CD4-positive, alpha-beta T cell treated with Interleukin-15 for 4 hours (primary cell): Measurements from ENCODE around the gene SERPINB7.
"Not testable (repeated sequence)": the region's sequence is repeated elsewhere in the genome, so short reads cannot be mapped to it uniquely, and the experiment has no call there.

ENCODE experiments used
- DNase-seq: peaks from one replicate; pipeline ENCODE4 v3.0.0-alpha.2; 2020; ENCODE audit warnings: low spot score

SERPINB7 gene, protein sequence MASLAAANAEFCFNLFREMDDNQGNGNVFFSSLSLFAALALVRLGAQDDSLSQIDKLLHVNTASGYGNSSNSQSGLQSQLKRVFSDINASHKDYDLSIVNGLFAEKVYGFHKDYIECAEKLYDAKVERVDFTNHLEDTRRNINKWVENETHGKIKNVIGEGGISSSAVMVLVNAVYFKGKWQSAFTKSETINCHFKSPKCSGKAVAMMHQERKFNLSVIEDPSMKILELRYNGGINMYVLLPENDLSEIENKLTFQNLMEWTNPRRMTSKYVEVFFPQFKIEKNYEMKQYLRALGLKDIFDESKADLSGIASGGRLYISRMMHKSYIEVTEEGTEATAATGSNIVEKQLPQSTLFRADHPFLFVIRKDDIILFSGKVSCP

GRCh38 chr18:63775166-63775730 lies at the start of gene SERPINB7:
Gene SERPINB7, plus strand, starts transcription at chr18:63775418. Its CDS starts 6,955 bp downstream, at chr18:63782373.
- no peak for DNase-seq

GRCh38 chr18:63725682-63726480 lies 49.3 kb upstream of the SERPINB7 start:
- DNase-seq = no peak

GRCh38 chr18:63730773-63731172 lies 44.4 kb upstream of the SERPINB7 start:
- no peak for DNase-seq

GRCh38 chr18:63731215-63731614 lies 44.0 kb upstream of the SERPINB7 start:
- DNase-seq = no peak

DNA sequence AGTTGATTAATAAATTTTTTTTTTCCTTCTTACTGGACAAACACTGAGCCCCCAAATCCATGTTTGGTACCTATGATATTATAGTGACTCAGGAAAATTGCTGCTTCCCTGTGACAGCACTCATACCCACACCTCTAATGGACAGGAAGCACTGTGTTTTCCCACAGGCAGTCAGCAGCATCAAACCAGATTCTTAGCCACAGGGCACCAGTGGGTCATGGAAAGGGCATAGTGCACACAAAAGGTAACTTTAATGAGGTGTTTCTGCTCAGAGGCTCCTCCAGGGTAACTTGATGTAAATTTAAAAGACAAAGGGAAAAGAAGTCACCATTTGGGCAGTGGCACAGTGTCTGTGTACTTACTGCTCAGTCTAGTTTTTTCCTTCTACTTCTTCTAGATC lies 38.3 kb upstream of the SERPINB7 start:
- DNase-seq = no peak

- DNase-seq = no peak
Observed at GRCh38 chr18:63741769-63742168, 33.4 kb upstream of the SERPINB7 start.

DNA sequence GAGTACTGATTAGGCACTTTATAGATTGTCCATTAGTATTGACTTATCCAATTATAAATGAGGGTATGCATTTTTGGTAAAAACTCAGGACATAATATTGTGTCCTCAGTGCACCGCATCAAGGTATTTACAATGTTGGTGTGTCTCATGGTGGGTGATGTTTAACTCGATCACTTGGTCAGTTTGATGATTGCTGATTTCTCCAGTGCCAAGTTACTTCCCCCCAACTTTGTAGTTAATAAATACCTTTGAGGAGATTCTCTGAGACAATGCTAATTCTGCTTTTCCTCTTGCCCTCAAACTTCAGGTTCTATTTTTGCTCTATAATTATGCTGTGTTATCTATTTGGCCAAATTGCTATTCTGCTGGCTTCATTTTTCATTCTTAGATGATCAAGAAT lies 28.2 kb upstream of the SERPINB7 start:
- DNase-seq = no peak

- DNase-seq = no peak
Observed at GRCh38 chr18:63749489-63749888, 25.7 kb upstream of the SERPINB7 start.

DNA sequence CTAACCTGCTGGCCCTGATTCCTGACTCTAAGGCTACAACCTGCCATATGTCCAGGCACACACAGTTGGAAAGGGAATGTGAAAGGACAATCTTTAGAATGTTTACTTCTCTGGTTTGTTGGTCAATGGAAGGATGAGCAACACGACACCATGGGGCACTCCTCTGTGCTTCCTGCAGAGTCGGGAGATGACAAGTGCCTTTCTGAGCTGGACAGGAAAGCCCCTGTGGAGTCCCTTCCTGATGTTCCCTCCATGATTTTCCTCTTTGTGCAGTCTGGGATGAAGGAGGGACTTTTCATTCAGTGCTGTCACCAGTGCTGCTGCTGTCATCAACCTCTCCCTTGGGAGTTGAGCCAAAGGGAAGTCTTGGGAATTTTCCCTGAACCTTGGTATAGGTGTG lies 22.6 kb upstream of the SERPINB7 start:
- no peak for DNase-seq

- DNase-seq = no peak
Observed at GRCh38 chr18:63753676-63754075, 21.5 kb upstream of the SERPINB7 start.

DNA sequence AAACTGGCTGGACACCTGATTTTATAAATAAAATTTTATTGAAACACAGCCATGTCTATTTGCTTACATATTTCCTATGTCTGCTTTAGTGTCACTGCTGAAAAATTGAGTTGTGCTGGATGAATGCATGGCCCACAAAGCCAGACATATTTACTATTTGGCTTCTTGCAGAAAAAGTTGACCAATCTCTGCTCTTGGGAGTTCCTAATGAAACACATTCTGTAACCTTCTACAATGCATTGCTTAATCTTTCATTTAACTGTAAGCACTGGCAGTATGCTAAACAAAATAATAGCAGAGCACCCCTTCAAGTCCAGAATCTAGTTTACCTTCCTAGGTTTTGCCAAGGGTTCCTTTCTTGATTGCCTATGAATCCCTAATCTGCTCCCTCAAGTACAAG lies 17.7 kb upstream of the SERPINB7 start:
- DNase-seq = no peak

DNA sequence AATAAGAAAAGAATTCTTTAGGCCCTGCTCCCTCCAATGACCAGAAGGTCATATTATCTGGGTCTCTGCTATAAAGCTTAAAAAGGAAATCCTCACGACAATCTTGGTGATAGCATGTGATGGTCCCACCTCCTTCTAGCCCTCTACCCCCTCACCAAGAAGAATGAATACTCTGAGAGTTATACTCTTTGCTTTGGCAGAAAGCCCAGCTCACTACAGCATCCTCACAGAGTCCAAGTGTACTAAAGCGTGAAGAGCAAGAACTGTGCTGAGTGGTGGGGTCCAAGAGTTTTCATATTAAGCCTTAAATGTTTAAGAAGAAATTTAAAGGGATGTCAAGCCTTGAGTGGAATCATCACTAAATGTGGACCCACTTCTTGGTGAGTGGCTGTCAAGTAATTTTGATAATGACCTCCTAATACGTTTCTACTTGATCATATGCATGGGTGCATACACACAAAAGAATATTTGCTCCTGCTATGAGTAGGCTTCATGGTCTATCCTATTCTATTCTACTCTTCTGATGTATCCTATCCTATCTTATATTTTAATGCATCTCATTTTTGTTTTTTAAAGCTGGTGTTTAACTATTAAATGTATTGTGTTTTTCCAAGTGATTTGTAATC lies 16.5 kb upstream of the SERPINB7 start:
- no peak for DNase-seq

DNA sequence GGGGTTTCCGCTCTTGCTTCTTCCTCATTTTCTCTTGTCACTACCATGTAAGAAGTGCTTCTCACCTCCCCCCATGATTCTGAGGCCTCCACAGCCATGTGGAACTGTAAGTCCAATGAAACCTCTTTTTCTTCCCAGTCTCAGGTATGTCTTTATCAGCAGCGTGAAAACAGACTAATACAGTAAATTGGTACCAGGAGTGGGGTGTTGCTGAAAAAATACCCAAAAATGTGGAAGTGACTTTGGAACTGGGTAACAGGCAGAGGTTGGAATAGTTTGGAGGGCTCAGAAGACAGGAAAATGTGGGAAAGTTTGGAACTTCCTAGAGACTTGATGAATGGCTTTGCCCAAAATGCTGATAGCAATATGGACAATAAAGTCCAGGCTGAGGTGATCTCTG lies 15.4 kb upstream of the SERPINB7 start:
- not testable (repeated sequence) for DNase-seq

- no peak for DNase-seq
Observed at GRCh38 chr18:63762518-63762917, 12.7 kb upstream of the SERPINB7 start.

DNA sequence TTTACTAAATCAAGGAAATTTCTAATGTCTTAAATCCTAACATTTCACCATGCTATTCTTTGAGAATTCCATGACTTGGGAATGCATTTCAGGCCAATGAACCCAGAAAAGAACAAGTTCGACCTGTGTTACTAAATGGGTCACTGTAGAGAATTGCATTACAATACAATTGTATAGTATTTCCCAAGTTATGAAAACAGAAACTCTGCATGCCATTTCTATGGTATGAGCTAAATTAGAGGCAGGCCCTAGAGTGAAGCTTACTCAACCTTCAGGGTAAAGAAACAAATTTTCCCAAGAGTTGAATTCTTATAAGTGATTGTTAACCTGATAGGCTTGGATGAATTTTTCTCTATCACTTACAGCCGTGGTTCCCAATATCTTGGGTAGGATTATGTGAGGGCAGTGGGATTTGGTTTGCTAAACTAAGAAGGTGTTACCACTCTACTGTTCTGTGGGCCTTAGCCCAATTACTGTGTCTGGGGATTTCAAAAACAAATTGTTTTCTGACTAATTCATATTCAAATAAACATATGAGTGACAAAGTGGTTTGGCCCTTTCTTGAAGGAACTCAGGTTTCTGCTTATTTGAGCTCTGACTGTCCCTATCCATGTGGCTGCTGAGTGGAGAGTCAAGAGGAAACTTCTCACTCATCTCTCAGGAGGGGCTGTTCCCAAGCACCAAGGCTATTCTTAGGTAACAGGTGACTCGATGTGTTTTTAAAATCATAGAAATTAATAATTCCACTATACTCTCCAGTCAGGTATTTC lies 11.2 kb upstream of the SERPINB7 start:
- DNase-seq = no peak

DNA sequence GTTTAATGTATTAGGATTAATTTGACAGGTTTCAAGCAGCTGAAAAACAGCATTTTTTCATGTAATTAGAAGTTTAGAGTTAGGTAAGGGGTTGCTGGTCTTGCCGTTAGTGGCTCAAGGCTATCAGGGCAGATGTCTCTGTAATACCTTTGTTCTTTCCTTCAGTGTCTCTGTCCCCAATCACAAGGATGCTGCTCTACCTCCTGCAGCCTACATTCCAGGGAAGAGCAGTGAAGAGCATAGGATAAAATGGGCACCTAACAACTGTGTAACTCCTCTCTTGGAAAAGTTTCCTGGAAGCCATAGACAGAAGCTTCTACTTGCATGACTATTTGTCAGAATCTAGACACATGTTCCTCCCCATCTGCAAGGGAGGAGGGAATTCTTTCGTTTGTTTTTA lies 9.4 kb upstream of the SERPINB7 start:
- no peak for DNase-seq

DNA sequence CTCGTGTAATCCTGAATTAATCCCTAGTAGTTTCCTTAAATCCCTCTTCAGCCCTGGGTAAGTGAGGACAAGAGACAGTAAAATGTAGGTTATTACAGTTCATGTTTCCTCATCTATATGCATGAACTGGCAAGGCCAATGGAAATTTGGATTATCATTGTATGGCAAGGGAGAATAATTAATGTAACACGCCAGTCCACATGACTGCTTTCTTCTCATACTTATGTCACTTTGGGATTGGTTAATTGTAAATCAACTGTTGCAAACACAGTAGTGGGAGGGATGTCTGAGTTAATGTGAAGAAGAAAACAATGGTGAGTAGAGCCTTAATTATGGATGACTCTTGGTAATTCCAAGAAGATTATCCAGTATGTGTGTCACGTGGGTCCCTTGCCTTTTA lies 1.7 kb upstream of the SERPINB7 start:
- DNase-seq = no peak

GRCh38 chr18:63774511-63774910 lies 707 bp upstream of the SERPINB7 start:
- DNase-seq = no peak

DNA sequence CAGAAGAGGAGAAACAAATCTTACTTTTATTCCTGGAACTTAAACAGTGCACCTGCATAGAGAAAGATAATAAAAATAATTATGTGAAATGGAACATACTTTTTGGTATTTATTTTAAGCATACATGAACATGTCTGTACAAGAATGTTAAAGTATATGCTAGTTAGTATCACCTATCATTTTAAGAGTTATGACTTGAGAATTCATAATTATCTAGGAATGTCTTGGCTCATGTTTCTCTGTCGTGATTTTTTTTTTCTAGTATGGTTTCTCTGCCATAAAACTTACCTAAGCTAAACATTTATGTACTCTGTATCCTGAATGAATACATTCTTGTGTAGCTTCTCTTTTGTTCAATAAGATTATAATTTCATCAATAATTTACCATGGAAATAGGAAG lies 4.2 kb downstream of the SERPINB7 start:
- no peak for DNase-seq

- DNase-seq = no peak
Observed at GRCh38 chr18:63783394-63783793, 8.2 kb downstream of the SERPINB7 start.

DNA sequence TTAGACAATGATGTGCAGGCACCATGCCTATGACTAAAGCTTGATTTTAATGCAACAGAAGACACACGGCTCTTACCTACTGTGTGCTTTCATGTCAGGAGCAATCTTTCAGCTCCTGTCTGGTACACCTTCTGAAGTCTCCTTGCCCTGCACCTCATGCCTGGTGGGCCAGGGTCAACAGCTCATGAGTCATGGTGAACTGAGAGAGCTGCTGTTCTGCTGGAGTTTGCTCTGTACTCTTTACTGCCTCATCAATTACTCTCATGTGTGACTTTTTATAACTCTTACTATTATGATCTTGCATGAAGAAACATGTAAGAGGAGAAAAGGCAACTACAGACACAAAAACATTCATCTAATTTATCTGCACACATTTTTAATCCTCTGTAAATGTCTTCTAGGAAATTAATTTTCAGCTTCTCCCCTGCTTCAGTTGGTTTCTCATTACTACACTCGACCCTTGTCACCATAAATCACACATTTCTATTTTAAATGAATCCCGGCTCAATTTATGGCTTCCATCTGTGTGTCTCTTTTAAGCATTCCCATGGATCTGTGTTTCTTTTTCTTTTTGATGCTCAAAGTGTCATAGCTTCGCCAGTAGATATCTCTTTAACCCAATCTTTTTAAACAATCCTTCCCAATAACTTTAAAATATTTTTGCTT lies 9.7 kb downstream of the SERPINB7 start:
- no peak for DNase-seq
